T-helper 2 cell treated with Interferon-gamma antibody and Interleukin-4, amounts not matched to agents 100 ng/mL and 5 ng/mL, for 36 hours (primary cell): ENCODE data around the gene PRRX2. TPM values are rescaled to one million over a fixed set of nuclear protein-coding genes. Genes with fewer than 3 reads are reported as not detected.

Experiments
- intact Hi-C: fragments of 100-400 bp; cut with micrococcal nuclease; formaldehyde crosslinking; loops from one replicate; pipeline ENCODE4 v1.15.1; 2023
- total RNA-seq: library from RNA; stranded (reverse); gene quantifications from 2 replicates; pipeline ENCODE4 v1.2.3, GENCODE V29; 2022

PRRX2 gene
- total RNA-seq, 1 donor from 2014 or later = 0.73 TPM

- intact Hi-C loops = no loop called here
Observed at GRCh38 chr9:129674229-129674628, 8.8 kb downstream of the PRRX2 start.

- intact Hi-C loops = no loop called here
Observed at GRCh38 chr9:129675620-129676019, 10.2 kb downstream of the PRRX2 start.

DNA sequence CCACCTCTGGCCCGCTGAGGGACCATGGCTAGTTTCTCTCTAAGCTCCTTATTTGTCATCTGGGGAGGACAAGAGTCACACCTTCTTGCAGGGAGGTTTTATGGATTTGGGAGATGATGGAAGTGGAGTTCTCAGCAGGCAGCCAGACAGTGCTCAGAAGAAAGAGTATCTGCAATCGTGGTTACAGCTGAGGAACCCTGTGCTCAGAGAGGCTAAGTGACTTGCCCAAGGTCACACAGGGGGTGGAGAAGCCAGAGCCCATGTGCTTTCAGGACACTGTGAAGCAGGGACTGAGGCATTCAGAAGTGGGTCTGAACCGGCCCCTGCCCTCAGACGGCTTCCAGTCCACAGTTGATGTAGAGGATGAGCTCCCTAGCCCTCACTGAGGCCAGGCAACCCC, 10.8 kb downstream of the PRRX2 start:
- intact Hi-C loops = no loop called here

DNA sequence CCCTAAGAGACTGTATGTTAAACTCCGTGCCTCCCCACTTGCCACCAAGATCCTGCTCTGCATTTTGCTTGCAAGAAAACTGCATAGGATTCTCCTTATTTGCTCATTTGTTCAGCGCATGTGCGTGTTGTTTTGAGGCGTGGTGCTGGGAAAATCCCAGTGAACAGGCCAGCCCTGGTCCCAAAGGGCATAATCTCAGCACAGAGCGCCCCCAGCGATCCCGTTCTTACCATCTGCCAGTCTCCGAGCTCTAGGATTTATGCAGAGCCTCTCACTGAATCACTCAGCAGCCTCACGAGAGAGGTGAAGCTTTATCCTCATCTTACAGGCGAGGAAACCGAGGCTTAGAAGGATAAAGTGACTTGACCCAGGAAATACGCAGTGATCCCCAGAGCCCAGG, 11.5 kb downstream of the PRRX2 start:
- intact Hi-C loops = no loop called here

- intact Hi-C loops = no loop called here
Observed at GRCh38 chr9:129677456-129677855, 12.0 kb downstream of the PRRX2 start.

GRCh38 chr9:129678844-129679243, 13.4 kb downstream of the PRRX2 start:
- intact Hi-C loops = no loop called here

GRCh38 chr9:129679537-129679936, 14.1 kb downstream of the PRRX2 start:
- intact Hi-C loops = no loop called here

DNA sequence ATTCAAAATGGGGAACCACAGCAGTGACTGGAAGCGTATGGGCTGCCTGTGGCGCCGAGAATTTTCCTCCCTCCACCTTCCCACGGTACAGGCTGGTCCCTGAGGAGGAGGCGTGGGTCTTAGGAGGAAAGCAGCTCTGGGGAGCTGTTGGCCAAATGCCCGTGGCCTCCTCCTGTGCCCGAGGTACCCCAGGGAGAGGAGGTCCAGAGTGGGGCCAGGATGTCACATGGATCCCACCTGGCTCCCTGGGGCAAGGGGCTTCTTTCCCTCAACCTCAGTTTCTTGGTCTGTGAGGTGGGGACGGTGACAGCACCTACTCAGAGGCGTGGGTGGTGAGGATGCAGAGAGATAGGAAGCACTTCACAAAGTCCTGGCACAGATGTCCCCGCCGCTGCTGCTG, 16.5 kb downstream of the PRRX2 start:
- intact Hi-C loops = no loop called here

DNA sequence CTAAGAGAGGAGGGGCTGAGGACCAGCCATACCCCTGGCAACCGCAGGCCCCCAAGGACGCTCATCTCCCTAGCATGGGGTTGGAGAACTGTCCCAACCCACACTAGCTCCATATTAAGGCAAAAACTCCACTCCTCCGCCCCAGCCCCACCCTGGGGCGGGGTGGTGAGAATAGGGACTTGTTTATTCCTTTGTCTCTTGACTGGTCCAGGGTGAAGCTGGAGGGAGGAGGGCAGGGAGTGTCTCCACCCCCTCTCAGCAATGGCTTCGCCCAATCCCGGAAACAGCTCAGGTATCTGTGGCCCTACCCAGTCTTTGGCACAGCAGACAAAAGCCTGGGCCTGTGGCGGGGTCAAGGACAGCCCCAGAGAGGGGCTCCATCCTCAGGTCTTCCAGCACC, 16.9 kb downstream of the PRRX2 start:
- intact Hi-C loops = no loop called here

GRCh38 chr9:129685220-129685932, 19.9 kb downstream of the PRRX2 start:
- intact Hi-C loops = no loop called here

GRCh38 chr9:129685933-129686259, 20.4 kb downstream of the PRRX2 start:
- intact Hi-C loops = no loop called here

GRCh38 chr9:129686736-129687135, 21.3 kb downstream of the PRRX2 start:
- intact Hi-C loops = no loop called here

GRCh38 chr9:129687391-129687790, 21.9 kb downstream of the PRRX2 start:
- intact Hi-C loops = no loop called here

DNA sequence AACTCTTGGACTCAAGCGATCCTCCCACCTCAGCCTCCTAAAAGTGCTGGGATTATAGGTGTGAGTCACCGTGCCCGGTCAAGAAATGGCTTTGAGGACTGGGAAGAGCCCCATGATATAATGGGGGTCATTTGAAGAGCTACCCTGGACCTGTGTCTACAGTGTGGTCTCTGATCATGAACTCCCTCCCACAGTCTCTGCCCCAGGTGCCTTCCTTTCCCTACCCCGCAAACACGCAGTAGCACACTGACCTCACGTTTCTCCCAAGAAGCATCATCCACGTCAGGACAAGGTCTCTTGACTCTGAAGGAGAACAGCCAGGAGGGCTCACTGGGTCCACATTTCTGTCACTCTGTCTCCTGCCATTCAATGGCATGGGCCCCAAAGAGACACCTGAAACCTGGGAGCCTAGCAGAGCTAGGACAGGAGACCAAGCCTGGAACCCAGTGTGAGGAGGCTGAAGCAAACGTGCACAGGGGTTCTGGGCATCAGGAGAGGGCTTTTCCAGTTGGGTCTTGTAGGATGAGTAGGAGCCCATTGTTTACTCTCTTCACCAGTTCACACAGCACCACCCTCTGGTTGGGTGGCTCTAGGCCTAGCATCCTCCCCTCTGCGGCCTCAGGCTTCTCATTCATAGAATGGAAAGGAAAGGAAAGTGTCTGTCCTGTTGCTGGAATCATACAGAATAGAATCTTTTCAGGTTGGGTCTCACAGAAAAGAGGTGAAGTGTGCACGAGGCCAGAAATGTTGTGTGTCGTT, 23.0 kb downstream of the PRRX2 start:
- intact Hi-C loops = no loop called here

DNA sequence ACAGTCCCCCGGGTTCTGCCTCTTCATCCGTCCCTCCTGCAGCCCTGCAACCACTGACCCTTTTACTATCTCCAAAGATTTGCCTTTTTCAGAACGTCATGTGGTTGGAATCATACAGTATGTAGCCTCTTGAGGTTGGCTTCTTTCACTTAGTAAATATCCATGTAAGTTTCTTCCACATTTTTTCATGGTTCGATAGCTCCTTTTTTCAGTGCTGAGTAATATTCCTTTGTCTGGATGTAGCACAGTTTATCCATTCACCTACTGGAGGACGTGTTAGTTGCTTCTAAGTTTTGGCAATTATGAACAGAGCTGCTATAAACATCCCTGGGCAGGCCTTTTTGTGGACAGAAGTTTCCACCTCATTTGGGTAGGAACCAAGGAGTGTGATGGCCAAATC, 27.1 kb downstream of the PRRX2 start:
- intact Hi-C loops = no loop called here

DNA sequence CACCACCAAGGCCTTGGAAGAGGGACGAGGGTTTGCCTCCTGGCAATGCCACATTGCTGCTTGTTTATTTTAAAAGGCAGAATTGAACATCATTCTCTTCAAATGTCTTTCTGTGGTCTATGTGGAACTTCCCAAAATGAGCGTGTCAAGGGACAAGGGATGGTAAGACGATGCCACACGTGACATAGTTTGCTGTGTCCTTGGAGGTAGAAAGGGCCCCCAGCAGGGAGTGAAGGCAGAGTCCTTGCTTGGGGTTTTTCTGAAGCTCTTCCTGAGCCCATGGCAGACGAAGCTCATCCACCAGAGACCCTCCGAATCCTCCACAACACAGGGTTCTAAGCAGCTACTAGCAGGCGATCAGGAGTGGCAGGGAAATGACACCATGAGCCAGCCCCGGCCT, 28.3 kb downstream of the PRRX2 start:
- intact Hi-C loops = no loop called here

GRCh38 chr9:129694243-129694646, 28.8 kb downstream of the PRRX2 start:
- intact Hi-C loops = no loop called here

DNA sequence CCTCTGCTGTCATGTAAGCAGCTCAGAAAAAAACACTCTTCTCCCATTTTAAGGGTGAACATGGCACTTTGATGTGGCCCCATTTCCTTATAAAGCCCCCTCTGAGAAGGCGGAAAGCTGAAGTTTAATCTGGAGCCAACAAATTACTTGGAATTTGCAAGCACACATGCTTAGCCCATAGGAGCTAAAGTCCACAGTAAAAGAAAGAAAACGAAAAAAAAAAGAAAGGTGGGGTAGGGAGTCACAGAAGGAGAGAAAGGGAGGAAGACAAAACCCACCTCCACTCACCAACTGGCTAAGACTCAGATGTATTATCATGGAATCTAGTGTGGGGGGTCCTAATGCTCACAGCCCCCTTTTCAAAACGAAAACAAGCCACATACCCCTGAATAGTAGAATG, 30.4 kb downstream of the PRRX2 start:
- intact Hi-C loops = no loop called here

GRCh38 chr9:129696944-129697655, 31.7 kb downstream of the PRRX2 start:
- intact Hi-C loops = no loop called here

DNA sequence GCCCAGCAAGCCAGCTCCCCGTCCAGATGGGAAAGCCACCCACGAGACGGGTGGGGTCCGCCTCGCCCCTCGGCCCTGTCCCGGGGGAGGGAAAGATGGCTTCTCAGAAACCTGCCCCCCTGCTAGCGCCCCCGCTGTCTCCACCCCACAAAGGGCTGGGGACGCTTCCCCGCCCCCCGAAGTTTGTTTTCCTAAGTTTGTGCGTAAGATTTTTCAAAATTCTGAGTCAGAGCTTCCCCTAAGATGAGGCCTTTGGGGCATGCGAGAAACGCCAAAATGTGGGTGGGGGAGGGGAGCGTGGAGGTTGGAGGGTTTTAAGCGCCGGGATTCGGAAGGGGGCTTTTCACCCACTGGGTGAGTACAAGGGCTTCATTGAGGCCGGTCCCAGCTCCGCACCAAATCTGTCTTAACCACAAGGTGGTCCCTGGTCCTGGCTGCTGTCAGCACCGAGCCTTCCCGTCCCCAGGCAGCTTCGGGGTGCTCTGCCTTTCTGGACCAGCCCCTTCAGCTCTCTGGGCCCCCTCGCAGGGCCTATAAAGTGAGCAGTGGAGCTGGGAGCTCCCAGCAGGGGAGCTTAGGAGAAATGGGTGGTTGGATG, 32.3 kb downstream of the PRRX2 start:
- intact Hi-C loops = no loop called here

GRCh38 chr9:129698254-129698757, 32.9 kb downstream of the PRRX2 start:
- intact Hi-C loops = no loop called here

- intact Hi-C loops = no loop called here
Observed at GRCh38 chr9:129701054-129701453, 35.6 kb downstream of the PRRX2 start.
